Omental fat pad (tissue), 4 donors: Measurements from ENCODE around the gene CLCC1. TPM values are rescaled to one million over a fixed set of nuclear protein-coding genes. Genes with fewer than 3 reads are reported as not detected.
"Not testable (repeated sequence)": the region's sequence is repeated elsewhere in the genome, so short reads cannot be mapped to it uniquely, and the experiment has no call there.

Experiments
- ATAC-seq: fragments of 150-250 bp; one replicate; pipeline ENCODE4 v1.9.1; 2016; ENCODE audit warnings: mild to moderate bottlenecking, moderate library complexity; ENCODE audit not compliant: low FRiP score
- DNase-seq: peaks from one replicate; pipeline ENCODE4 v3.0.0-alpha.2; 2019; ENCODE audit warnings: low spot score
- CTCF ChIP-seq, 3 donors: fragments of 450-650 bp; IDR thresholded peaks; one replicate each; pipeline ENCODE4 v1.5.1; 2016 to 2017; ENCODE audit warnings: antibody characterized with exemption in 3 of 3, mild to moderate bottlenecking in 3 of 3, moderate library complexity in 2 of 3
- total RNA-seq, 4 donors: library from RNA; depleted of rRNA; stranded (reverse); fragments of >200 nt; gene quantifications; one replicate each; pipeline ENCODE4 v1.1.0, GENCODE V29; 2016

Gene CLCC1
- total RNA-seq, 4 donors from 2014 or later: 19.2 to 30.6 (median 26.7) TPM

GRCh38 chr1:108953452-108953851 is 9.8 kb downstream of the CLCC1 start:
- DNase-seq (no peak), ATAC-seq (no peak)
- no peak for TF ChIP-seq CTCF (IDR thresholded peaks at IDR 0.05)

- TF ChIP-seq CTCF (IDR thresholded peaks at IDR 0.05): no peak
- DNase-seq (no peak), ATAC-seq (no peak)
Observed at GRCh38 chr1:108951242-108951641, 12.0 kb downstream of the CLCC1 start.

- TF ChIP-seq CTCF (IDR thresholded peaks at IDR 0.05): no peak
- ATAC-seq (no peak), DNase-seq (no peak)
Observed at GRCh38 chr1:108949044-108949443, 14.2 kb downstream of the CLCC1 start.

GRCh38 chr1:108947871-108948525 is 15.3 kb downstream of the CLCC1 start:
- no peak for DNase-seq
- no peak for ATAC-seq
- no peak for TF ChIP-seq CTCF (IDR thresholded peaks at IDR 0.05)

GRCh38 chr1:108936170-108936569 is 27.1 kb downstream of the CLCC1 start:
- no peak for DNase-seq
- TF ChIP-seq CTCF (IDR thresholded peaks at IDR 0.05): no peak
- ATAC-seq: no peak

GRCh38 chr1:108933944-108934343 is 29.3 kb downstream of the CLCC1 start:
- DNase-seq (no peak), ATAC-seq (no peak)
- TF ChIP-seq CTCF (IDR thresholded peaks at IDR 0.05): no peak

- not testable (repeated sequence) for DNase-seq, ATAC-seq
Observed at GRCh38 chr1:108927565-108927964, 35.7 kb downstream of the CLCC1 start.
